Peyer's patch (tissue), 4 donors: ENCODE results near the gene GPR65. TPM values are rescaled to one million over a fixed set of nuclear protein-coding genes. Genes with fewer than 3 reads are reported as not detected.

ENCODE experiments used
- DNase-seq, 3 donors: peaks; one replicate each; pipeline ENCODE4 v3.0.0-alpha.2; 2017 to 2019
- H3K27ac ChIP-seq, 4 donors: fragments of 200-600 bp; sonication (generic); one replicate each; pipeline ENCODE4 v1.5.1; 2016 to 2019
- H3K27me3 ChIP-seq, 2 donors: fragments of 200-600 bp; sonication (generic); one replicate each; pipeline ENCODE4 v1.5.1; 2019
- H3K36me3 ChIP-seq, 3 donors: fragments of 200-600 bp; sonication (generic); one replicate each; pipeline ENCODE4 v1.5.1; 2016 to 2019
- H3K4me1 ChIP-seq, 4 donors: fragments of 200-600 bp; sonication (generic); one replicate each; pipeline ENCODE4 v1.5.1; 2016 to 2019
- H3K4me3 ChIP-seq, 4 donors: fragments of 200-600 bp; sonication (generic); 1 replicate in 3 of 4; 2 replicates in 1 of 4; pipeline ENCODE4 v1.5.1; 2016 to 2019; ENCODE audit warnings: mild to moderate bottlenecking in 1 of 4
- H3K9me3 ChIP-seq, 4 donors: fragments of 200-600 bp; sonication (generic); one replicate each; pipeline ENCODE4 v1.5.1; 2016 to 2019; ENCODE audit warnings: mild to moderate bottlenecking in 1 of 4
- CTCF ChIP-seq, 6 experiments: fragments of 450-650 bp in 4 of 6; fragments of 200-600 bp in 2 of 6; sonication (generic) in 1 of 6; IDR thresholded peaks; one replicate each; pipeline ENCODE4 v1.5.1; 2017 to 2019; ENCODE audit warnings: antibody characterized with exemption in 6 of 6, mild to moderate bottlenecking in 3 of 6, moderate library complexity in 1 of 6
- POLR2A ChIP-seq, 2 donors: fragments of 450-650 bp; IDR thresholded peaks; one replicate each; pipeline ENCODE4 v1.5.1; 2017; ENCODE audit warnings: antibody characterized with exemption in 2 of 2, mild to moderate bottlenecking in 2 of 2, moderate library complexity in 2 of 2
- total RNA-seq, 4 donors: library from RNA; depleted of rRNA; stranded (reverse); fragments of >200 nt; gene quantifications; one replicate each; pipeline ENCODE4 v1.1.0, GENCODE V29; 2016

Gene GPR65
- total RNA-seq, 4 donors from 2014 or later = 0.76 to 1.7 (median 1.2) TPM

- no peaks in the 10 kb centered on the region for H3K9me3 ChIP-seq
- no peaks in the 10 kb centered on the region for H3K27me3 ChIP-seq
- DNase-seq = no peak
- H3K4me3 ChIP-seq = no peak overlapping the region
- no peak for TF ChIP-seq CTCF (IDR thresholded peaks at IDR 0.05)
- TF ChIP-seq POLR2A (IDR thresholded peaks at IDR 0.05) = no peak
- H3K36me3 ChIP-seq = peaks cover 0 to 7% (median 0%) of the 10 kb centered on the region in 3 donors
- H3K27ac ChIP-seq = no peak overlapping the region
- H3K4me1 ChIP-seq = no peaks in the 10 kb centered on the region
These were observed 37.4 kb upstream of the GPR65 start for GRCh38 chr14:87967496-87967895.

- no peak for TF ChIP-seq POLR2A (IDR thresholded peaks at IDR 0.05)
- no peak for TF ChIP-seq CTCF (IDR thresholded peaks at IDR 0.05)
- Histone ChIP-seq H3K36me3 (peaks cover 0 to 5% (median 0%) of the 10 kb centered on the region in 3 donors), H3K4me1 (no peaks in the 10 kb centered on the region), H3K4me3 (no peak overlapping the region), H3K9me3 (no peaks in the 10 kb centered on the region), H3K27me3 (no peaks in the 10 kb centered on the region), H3K27ac (no peak overlapping the region)
- DNase-seq = no peak
These were observed 33.9 kb upstream of the GPR65 start for GRCh38 chr14:87971010-87971409.

GRCh38 chr14:87975636-87976035, 29.3 kb upstream of the GPR65 start:
- Histone ChIP-seq H3K27me3 (no peaks in the 10 kb centered on the region), H3K36me3 (peaks cover 0 to 3% (median 0%) of the 10 kb centered on the region in 3 donors), H3K27ac (no peak overlapping the region), H3K4me3 (no peak overlapping the region), H3K4me1 (no peaks in the 10 kb centered on the region), H3K9me3 (no peaks in the 10 kb centered on the region)
- DNase-seq = no peak
- TF ChIP-seq POLR2A (IDR thresholded peaks at IDR 0.05) (no peak), CTCF (IDR thresholded peaks at IDR 0.05) (no peak)

- Histone ChIP-seq H3K27ac (no peak overlapping the region), H3K9me3 (no peaks in the 10 kb centered on the region), H3K27me3 (no peaks in the 10 kb centered on the region), H3K4me1 (no peaks in the 10 kb centered on the region), H3K4me3 (no peak overlapping the region), H3K36me3 (peaks cover 0 to 16% (median 0%) of the 10 kb centered on the region in 3 donors)
- DNase-seq = no peak
- TF ChIP-seq CTCF (IDR thresholded peaks at IDR 0.05) (no peak), POLR2A (IDR thresholded peaks at IDR 0.05) (no peak)
These were observed 25.2 kb upstream of the GPR65 start for GRCh38 chr14:87979689-87980088.

- TF ChIP-seq POLR2A (IDR thresholded peaks at IDR 0.05) = no peak
- no peak for TF ChIP-seq CTCF (IDR thresholded peaks at IDR 0.05)
- Histone ChIP-seq H3K4me3 (no peak overlapping the region), H3K27ac (peak overlapping the region in 1 of 4 donors; percentile 5), H3K4me1 (peaks cover 0 to 38% (median 0%) of the 10 kb centered on the region in 4 donors), H3K36me3 (peaks cover 0 to 6% (median 0%) of the 10 kb centered on the region in 3 donors), H3K27me3 (no peaks in the 10 kb centered on the region), H3K9me3 (no peaks in the 10 kb centered on the region)
- no peak for DNase-seq
These were observed 15.5 kb upstream of the GPR65 start for GRCh38 chr14:87989221-87989955.
